Right lobe of liver (tissue), 6 donors: ENCODE results near the gene KRTAP10-12. TPM values are rescaled to one million over a fixed set of nuclear protein-coding genes. Genes with fewer than 3 reads are reported as not detected.
A peak's percentile ranks its signal among the peaks of the same experiment; 100 is the strongest.

Experiments used
- ATAC-seq, 4 donors: fragments of 200-7000 bp; cut with Tn5 transposase; one replicate each; pipeline ENCODE4 v1.9.1; 2020; ENCODE audit warnings: mild to moderate bottlenecking in 4 of 4, moderate library complexity in 4 of 4
- DNase-seq, 3 donors: peaks; one replicate each; pipeline ENCODE4 v3.0.0-alpha.2; 2020
- H3K27ac ChIP-seq, 3 donors: fragments of 200-600 bp; one replicate each; pipeline ENCODE4 v1.8.0; 2022
- H3K27me3 ChIP-seq, 2 donors: fragments of 200-600 bp; one replicate each; pipeline ENCODE4 v1.8.0; 2022
- H3K36me3 ChIP-seq, 4 donors: fragments of 200-600 bp; sonication (generic) in 1 of 4; one replicate each; pipeline versions ENCODE4 v1.5.1 to v1.8.0; 2017 to 2022; ENCODE audit warnings: control low read depth in 1 of 4
- H3K4me1 ChIP-seq, 4 donors: fragments of 200-600 bp; sonication (generic) in 1 of 4; one replicate each; pipeline versions ENCODE4 v1.5.1 to v1.8.0; 2017 to 2022; ENCODE audit warnings: control low read depth in 1 of 4
- H3K4me3 ChIP-seq, 3 donors: fragments of 200-600 bp; one replicate each; pipeline ENCODE4 v1.8.0; 2022
- H3K9me3 ChIP-seq, 4 donors: fragments of 200-600 bp; sonication (generic) in 1 of 4; one replicate each; pipeline versions ENCODE4 v1.5.1 to v1.8.0; 2017 to 2022; ENCODE audit warnings: control low read depth in 1 of 4
- POLR2A ChIP-seq: fragments of 450-650 bp; IDR thresholded peaks from one replicate; pipeline ENCODE4 v1.6.1; 2017; ENCODE audit warnings: antibody characterized with exemption, mild to moderate bottlenecking
- WGBS: methylation state at CpG from one replicate; pipeline ENCODE4 v1.1.6; 2018; ENCODE audit warnings: low coverage, low lambda C conversion rate; ENCODE audit not compliant: insufficient coverage; ENCODE audit errors: missing lambda C conversion rate; 5-methylcytosine and 5-hydroxymethylcytosine counted together
- intact Hi-C, 2 donors: fragments of 100-400 bp; cut with DNase I; formaldehyde crosslinking; loops; one replicate each; pipeline versions ENCODE4 v1.11.2 to v1.14.1; 2022
- total RNA-seq, 6 experiments: library from RNA; depleted of rRNA in 2 of 6; stranded (reverse); fragments of >200 nt in 2 of 6; fragmentation: NEBNext Ultra II Directional in 3 of 6; extraction: Animal tissue kit (Norgen Biotek cat#: 25700) in 3 of 6; gene quantifications; one replicate each; pipeline versions ENCODE4 v1.1.0 to v1.2.4, GENCODE V29; 2016 to 2023
- TF ChIP-seq, protein P1 (sequence below), 4 donors: fragments of 200-600 bp in 3 of 4; fragments of 450-650 bp in 1 of 4; IDR thresholded peaks; one replicate each; pipeline versions ENCODE4 v1.5.1 to v1.8.0; 2016 to 2022; ENCODE audit warnings: antibody characterized with exemption in 4 of 4, mild to moderate bottlenecking in 2 of 4
- donor health status: DM: no; HTN: yes; CAD: no.
- donor health status: DM: no; HTN: no; CAD: no.
- donor health status: DM: no; HTN: no; CAD: no.
- donor health status: DM: no; HTN: yes; CAD: no.
- donor health status: DM: no; HTN: yes; CAD: no.

KRTAP10-12 gene
- total RNA-seq, 6 experiments from 2014 or later = not detected

DNA sequence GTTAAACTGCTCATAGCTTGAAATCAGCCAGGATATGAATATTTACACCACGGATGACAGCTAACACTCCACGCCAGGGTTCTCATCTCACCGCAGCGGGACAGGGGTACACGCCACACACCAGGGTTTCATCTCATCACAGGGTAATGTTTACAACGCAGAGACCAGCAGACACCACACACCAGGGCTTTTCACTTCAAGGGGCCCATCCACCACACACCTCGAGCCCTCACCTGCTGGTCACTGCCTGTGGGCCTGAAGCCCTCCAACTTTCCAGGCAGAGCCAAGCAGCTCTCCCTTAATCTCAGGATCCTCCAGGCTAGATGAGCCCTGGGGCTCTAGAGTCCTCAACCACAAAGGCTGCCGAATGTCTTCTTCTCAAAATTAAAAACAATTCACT lies 1.3 kb upstream of the KRTAP10-12 start:
- no peak for TF ChIP-seq POLR2A
- TF ChIP-seq, protein P1, sequence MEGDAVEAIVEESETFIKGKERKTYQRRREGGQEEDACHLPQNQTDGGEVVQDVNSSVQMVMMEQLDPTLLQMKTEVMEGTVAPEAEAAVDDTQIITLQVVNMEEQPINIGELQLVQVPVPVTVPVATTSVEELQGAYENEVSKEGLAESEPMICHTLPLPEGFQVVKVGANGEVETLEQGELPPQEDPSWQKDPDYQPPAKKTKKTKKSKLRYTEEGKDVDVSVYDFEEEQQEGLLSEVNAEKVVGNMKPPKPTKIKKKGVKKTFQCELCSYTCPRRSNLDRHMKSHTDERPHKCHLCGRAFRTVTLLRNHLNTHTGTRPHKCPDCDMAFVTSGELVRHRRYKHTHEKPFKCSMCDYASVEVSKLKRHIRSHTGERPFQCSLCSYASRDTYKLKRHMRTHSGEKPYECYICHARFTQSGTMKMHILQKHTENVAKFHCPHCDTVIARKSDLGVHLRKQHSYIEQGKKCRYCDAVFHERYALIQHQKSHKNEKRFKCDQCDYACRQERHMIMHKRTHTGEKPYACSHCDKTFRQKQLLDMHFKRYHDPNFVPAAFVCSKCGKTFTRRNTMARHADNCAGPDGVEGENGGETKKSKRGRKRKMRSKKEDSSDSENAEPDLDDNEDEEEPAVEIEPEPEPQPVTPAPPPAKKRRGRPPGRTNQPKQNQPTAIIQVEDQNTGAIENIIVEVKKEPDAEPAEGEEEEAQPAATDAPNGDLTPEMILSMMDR (IDR thresholded peaks at IDR 0.05) = no peak
- no peak for DNase-seq

GRCh38 chr21:44696572-44696971 lies 400 bp upstream of the KRTAP10-12 start:
- DNase-seq (peak in 1 of 3 donors; percentile 29), ATAC-seq (no peak)
- Histone ChIP-seq H3K27me3 (peaks cover 0 to 12% of the 10 kb centered on the region in 2 donors), H3K36me3 (no peaks in the 10 kb centered on the region), H3K4me3 (no peak overlapping the region), H3K4me1 (no peaks in the 10 kb centered on the region), H3K9me3 (peaks cover 0 to 4% (median 0%) of the 10 kb centered on the region in 4 donors), H3K27ac (no peak overlapping the region)
- intact Hi-C loops = no loop called here
- TF ChIP-seq, protein P1 (IDR thresholded peaks at IDR 0.05) = no peak
- TF ChIP-seq POLR2A = no peak
- whole genome bisulfite sequencing = 67% methylated on average over 5 of the region's 10 CpGs

More for the DNA sequence above, 1.3 kb upstream of the KRTAP10-12 start:
- no peak overlapping the region for H3K4me3 ChIP-seq
- ATAC-seq = no peak
- peaks cover 0 to 12% of the 10 kb centered on the region in 2 donors for H3K27me3 ChIP-seq
- intact Hi-C loops = no loop called here
- H3K9me3 ChIP-seq = peaks cover 0 to 4% (median 0%) of the 10 kb centered on the region in 4 donors
- no peaks in the 10 kb centered on the region for H3K36me3 ChIP-seq
- H3K4me1 ChIP-seq = no peaks in the 10 kb centered on the region
- 80% methylated on average over 7 of the region's 8 CpGs for WGBS
- H3K27ac ChIP-seq = no peak overlapping the region

- Histone ChIP-seq H3K27ac (no peak overlapping the region), H3K4me3 (no peak overlapping the region), H3K36me3 (no peaks in the 10 kb centered on the region), H3K27me3 (peaks cover 0 to 12% of the 10 kb centered on the region in 2 donors), H3K9me3 (peaks cover 0 to 4% (median 0%) of the 10 kb centered on the region in 4 donors), H3K4me1 (no peaks in the 10 kb centered on the region)
- 15% methylated on average over 16 of the region's 35 CpGs for WGBS
- intact Hi-C loops = no loop called here
- TF ChIP-seq, protein P1 (IDR thresholded peaks at IDR 0.05) = no peak
- peak in 2 of 4 donors; percentile 6 to 61 for ATAC-seq
- DNase-seq = peak in 1 of 3 donors; percentile 53
Observed at GRCh38 chr21:44697811-44698734, 1.1 kb downstream of the KRTAP10-12 start.

DNA sequence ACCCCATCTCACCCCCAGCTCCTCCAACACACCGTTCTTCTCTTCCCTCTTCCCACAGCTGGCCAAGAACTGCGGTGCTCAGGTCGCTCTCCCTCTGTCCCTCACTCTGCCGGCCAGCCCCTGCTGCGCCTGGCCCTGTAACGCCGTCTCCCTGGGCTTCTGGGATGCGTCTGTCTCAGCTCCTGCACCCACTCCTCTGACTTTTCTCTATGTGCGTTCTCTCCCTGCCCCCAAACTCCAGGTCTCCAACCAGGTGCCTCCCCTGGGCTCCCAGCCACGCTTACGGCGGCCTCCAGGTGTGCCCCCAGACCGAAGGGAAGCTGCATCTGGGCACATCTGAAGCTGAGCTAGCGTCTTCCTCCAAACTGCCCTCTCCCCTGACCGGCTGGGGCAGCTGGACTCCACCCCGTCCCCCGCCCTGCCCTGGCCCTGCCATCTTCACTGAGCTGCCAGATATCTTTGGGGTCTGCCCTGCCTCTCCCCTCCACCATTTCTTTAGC lies 2.6 kb downstream of the KRTAP10-12 start:
- ATAC-seq (no peak), DNase-seq (peak in 1 of 3 donors; percentile 24)
- Histone ChIP-seq H3K4me1 (no peaks in the 10 kb centered on the region), H3K27me3 (peaks cover 0 to 12% of the 10 kb centered on the region in 2 donors), H3K9me3 (no peaks in the 10 kb centered on the region), H3K27ac (no peak overlapping the region), H3K4me3 (no peak overlapping the region), H3K36me3 (no peaks in the 10 kb centered on the region)
- intact Hi-C loops = no loop called here
- no peak for TF ChIP-seq POLR2A
- TF ChIP-seq, protein P1 (IDR thresholded peaks at IDR 0.05) = no peak
- 41% methylated on average over 15 of the region's 17 CpGs for WGBS
